HUES48 (cell line): ENCODE data around the gene EXOSC1.
"Not testable (repeated sequence)": the region's sequence is repeated elsewhere in the genome, so short reads cannot be mapped to it uniquely, and the experiment has no call there.

Experiments used
- H3K27ac ChIP-seq: one replicate; pipeline ENCODE4 v1.7.0; 2013; ENCODE audit warnings: low read depth, low read length, inconsistent platforms
- H3K27me3 ChIP-seq: 2 replicates; pipeline ENCODE4 v1.6.1; 2013; ENCODE audit warnings: mild to moderate bottlenecking, low read length; ENCODE audit not compliant: control insufficient read depth, insufficient read depth
- H3K36me3 ChIP-seq: 2 replicates; pipeline ENCODE4 v1.6.1; 2013; ENCODE audit warnings: low read length; ENCODE audit not compliant: control insufficient read depth, insufficient read depth
- H3K4me1 ChIP-seq: 2 replicates; pipeline ENCODE4 v1.6.1; 2013; ENCODE audit warnings: mild to moderate bottlenecking, low read length; ENCODE audit not compliant: control insufficient read depth, insufficient read depth
- H3K4me3 ChIP-seq: 2 replicates; pipeline ENCODE4 v1.5.1; 2013; ENCODE audit warnings: mild to moderate bottlenecking, low read depth, low read length
- H3K9ac ChIP-seq: 2 replicates; pipeline ENCODE4 v1.6.1; 2013; ENCODE audit warnings: mild to moderate bottlenecking, low read depth, low read length, moderate library complexity
- H3K9me3 ChIP-seq: 2 replicates; pipeline ENCODE4 v1.6.1; 2013; ENCODE audit warnings: low read length; ENCODE audit not compliant: control insufficient read depth, insufficient read depth

The EXOSC1 gene

DNA sequence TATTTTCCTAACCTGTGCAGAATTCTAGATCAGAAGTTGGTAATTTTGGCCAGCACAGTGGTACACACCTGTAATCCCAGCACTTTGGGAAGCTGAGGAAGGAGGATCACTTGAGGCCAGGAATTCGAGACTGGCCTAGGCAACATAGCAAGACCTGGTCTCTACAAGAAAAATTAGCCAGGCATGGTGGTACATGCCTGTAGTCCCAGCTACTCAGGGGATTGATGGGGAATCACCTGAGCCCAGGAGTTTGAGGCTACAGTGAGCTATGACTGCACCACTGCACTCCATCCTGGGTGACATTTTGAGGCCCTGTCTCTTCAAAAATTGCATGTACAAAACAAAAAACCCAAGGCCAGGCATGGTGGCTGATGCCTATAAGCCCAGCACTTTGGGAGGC, 11.2 kb downstream of the EXOSC1 start:
- peaks cover 86% of the 10 kb centered on the region for H3K36me3 ChIP-seq
- peak overlapping the region; percentile 0 for H3K27ac ChIP-seq
- H3K4me3 ChIP-seq, result no peak overlapping the region

GRCh38 chr10:97434055-97434454, 11.8 kb downstream of the EXOSC1 start:
- no peak overlapping the region for H3K9ac ChIP-seq
- H3K27me3 ChIP-seq, result no peaks in the 10 kb centered on the region
- H3K27ac ChIP-seq, result peak overlapping the region; percentile 0
- H3K9me3 ChIP-seq, result no peaks in the 10 kb centered on the region
- no peak overlapping the region for H3K4me3 ChIP-seq
- no peaks in the 10 kb centered on the region for H3K4me1 ChIP-seq
- peaks cover 86% of the 10 kb centered on the region for H3K36me3 ChIP-seq

More for the DNA sequence above, 11.2 kb downstream of the EXOSC1 start:
- H3K9ac ChIP-seq, result no peak overlapping the region
- no peaks in the 10 kb centered on the region for H3K9me3 ChIP-seq
- H3K4me1 ChIP-seq, result no peaks in the 10 kb centered on the region
- H3K27me3 ChIP-seq, result no peaks in the 10 kb centered on the region

DNA sequence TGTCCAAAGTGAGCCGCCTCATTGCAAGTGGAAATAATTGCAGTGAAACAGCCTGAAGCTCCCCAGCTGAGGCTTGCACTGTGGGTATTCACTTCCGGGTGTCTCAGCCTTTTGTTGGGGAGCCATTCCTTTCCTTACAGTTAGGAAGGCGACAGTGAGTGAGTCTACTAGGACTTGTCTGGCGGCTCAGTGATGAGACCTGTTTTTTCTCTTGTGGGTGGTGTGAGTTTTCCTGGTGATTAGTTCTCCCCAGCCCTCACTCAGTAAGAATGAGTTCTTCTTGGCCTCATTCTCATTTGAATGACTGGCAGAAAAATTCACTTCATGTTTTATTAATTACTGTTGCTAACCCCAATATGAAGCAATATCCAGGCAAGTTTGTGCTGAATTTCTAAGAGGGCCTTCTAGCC, 17.2 kb downstream of the EXOSC1 start:
- Histone ChIP-seq H3K27ac (peak overlapping the region; percentile 94), H3K4me1 (peaks cover 10% of the 10 kb centered on the region), H3K4me3 (peak overlapping the region; percentile 95), H3K36me3 (peaks cover 56% of the 10 kb centered on the region), H3K9me3 (no peaks in the 10 kb centered on the region), H3K27me3 (no peaks in the 10 kb centered on the region), H3K9ac (peak overlapping the region; percentile 94)

DNA sequence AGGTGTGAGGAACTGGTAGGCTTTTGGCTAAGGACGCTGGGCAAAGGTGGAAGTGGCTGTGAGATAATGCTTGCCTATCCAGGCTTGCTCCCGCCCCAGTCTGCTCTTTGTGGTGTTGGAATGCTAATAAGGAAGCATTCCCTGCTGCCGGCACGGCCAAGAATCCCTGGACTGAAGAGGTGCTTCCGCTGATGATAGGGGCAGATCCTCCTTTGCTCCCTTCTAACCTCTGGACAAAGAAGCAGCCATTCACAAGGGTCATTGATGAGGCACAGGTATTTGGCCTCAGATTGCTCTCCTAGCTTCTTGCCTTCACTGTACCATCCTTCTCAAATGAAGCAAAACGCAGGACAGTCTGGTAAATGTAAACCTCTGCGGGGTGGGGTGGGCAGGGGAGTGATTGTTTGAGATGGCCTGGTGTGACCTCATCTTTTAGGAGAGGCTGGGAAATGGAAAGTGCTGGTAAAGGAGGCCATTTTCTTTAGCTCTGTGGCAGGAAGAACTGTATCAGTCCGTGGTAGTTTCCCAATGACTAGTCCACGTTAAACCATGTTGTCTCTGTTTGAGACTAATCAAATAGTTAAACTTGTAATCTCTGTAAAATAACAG, 18.1 kb downstream of the EXOSC1 start:
- peaks cover 10% of the 10 kb centered on the region for H3K4me1 ChIP-seq
- peak overlapping the region; percentile 94 for H3K9ac ChIP-seq
- peak overlapping the region; percentile 95 for H3K4me3 ChIP-seq
- H3K36me3 ChIP-seq, result peaks cover 51% of the 10 kb centered on the region
- no peaks in the 10 kb centered on the region for H3K9me3 ChIP-seq
- peak overlapping the region; percentile 94 for H3K27ac ChIP-seq
- no peaks in the 10 kb centered on the region for H3K27me3 ChIP-seq

DNA sequence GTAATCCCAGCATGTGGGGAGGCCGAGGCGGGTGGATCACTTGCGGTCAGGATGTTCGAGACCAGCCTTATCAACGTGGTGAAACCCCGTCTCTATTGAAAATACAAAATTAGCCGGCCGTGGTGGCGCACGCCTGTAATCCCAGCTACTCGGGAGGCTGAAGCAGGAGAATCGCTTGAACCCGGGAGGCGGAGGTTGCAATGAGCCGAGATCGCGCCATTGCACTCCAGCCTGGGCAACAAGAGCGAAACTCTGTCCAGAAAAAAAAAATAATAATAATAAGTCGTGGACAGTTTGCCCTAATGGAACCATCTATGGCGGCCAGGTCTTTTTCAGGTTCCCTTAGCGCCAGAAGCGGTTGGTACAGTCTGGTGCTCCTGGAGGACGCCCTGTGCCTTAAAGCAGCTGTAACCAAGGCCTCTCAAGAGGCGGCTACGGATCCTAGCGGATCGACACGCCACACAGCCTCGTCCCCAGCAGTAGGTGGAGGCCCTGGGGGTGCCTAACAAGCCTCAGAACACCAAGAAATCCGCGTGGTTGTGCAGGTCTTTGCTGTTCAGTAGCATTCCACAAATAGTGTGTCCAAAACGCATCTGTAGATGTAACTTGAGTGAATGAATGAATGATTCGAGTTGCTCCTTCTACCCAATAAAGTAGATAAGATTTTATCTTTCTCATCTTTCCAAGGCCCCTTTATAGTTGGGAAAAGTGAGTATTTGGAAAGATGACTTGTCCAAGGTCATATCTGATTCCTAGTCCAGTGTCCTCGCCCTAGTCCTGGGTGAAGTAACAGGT, 18.8 kb downstream of the EXOSC1 start:
- peak overlapping the region; percentile 95 for H3K4me3 ChIP-seq
- no peaks in the 10 kb centered on the region for H3K9me3 ChIP-seq
- peaks cover 10% of the 10 kb centered on the region for H3K4me1 ChIP-seq
- peaks cover 48% of the 10 kb centered on the region for H3K36me3 ChIP-seq
- peak overlapping the region; percentile 94 for H3K9ac ChIP-seq
- peak overlapping the region; percentile 94 for H3K27ac ChIP-seq
- H3K27me3 ChIP-seq, result no peaks in the 10 kb centered on the region

DNA sequence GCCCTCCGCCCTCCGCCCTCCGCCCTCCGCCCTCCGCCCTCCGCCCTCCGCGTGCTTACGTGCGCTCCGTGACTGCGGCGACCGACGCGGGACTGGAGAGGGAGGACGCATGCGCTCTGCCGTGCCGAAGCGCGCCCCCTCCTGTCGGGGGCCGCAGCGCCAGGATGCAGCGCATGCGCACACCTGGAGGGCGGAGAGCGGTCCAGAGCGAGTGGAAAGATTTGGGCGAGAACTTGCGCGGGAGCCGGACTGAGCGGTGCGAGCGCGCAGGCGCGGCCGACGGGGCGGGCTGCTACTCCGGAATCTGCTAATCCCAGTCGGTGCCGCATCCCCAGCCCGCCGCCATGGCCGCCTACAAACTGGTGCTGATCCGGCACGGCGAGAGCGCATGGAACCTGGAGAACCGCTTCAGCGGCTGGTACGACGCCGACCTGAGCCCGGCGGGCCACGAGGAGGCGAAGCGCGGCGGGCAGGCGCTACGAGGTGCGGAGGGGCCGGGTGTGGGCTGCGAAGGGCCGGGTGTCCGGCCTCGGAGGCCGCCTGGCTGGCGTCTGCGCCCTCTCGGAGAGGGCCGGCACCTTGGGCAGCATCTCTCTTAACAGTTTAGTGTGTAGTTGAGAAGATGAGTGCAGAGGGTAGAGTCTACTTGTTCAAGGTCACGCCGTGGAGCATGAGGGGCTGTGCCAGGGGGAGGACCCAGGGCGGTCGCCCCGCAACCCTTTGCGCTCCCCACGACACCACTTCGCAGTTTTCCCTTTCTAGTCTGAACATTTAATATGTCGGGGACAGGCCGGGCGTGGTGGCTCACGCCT, 19.6 kb downstream of the EXOSC1 start, which contains the start of gene PGAM1:
PGAM1 (plus strand) TSS at position 228 of the 812 bp plus-strand sequence; CDS start at position 345, 117 bp downstream.
- Histone ChIP-seq H3K4me1 (peaks cover 10% of the 10 kb centered on the region), H3K4me3 (peak within 1 kb of the TSS; percentile 97), H3K27ac (peak within 1 kb of the TSS; percentile 94), H3K27me3 (no peaks in the 10 kb centered on the region), H3K36me3 (peaks cover 40% of the 10 kb centered on the region), H3K9ac (peak within 1 kb of the TSS; percentile 94), H3K9me3 (no peaks in the 10 kb centered on the region)

DNA sequence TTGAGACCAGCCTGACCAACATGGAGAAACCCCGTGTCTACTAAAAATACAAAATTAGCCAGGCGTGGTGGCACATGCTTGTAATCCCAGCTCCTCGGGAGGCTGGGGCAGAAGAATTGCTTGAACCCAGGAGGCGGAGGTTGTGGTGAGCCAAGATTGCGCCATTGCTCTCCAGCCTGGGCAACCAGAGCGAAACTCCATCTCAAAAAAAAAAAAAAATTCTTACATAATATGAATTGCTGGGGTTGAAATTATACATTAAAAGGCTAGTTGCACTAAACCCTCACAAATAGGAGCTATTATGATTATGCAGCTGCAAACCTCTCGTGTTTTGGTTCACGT, 22.1 kb downstream of the EXOSC1 start:
- H3K27ac ChIP-seq, H3K9me3 ChIP-seq, H3K27me3 ChIP-seq, H3K4me3 ChIP-seq, H3K9ac ChIP-seq: not testable (repeated sequence)
- Histone ChIP-seq H3K36me3 (peaks cover 17% of the 10 kb centered on the region), H3K4me1 (peaks cover 14% of the 10 kb centered on the region)

DNA sequence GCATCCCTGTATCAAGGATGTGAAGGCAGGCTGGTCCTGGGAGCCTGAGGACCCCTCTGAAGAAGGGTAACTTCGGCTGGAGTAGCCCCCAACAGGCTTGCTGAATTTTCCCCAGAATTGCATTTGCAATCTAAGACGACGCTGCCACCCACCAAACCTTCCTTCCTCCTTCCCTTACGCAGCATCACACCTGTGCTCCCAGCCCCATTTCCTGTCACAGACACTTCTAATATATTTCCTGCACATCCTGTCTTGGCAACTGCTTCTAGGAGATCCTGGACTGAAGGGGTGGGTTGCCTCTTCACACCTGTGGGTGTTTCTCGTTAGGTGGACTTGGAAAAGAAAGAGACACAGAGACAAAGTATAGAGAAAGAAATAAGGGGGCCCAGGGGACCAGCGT, 29.2 kb downstream of the EXOSC1 start:
- H3K27me3 ChIP-seq, result no peaks in the 10 kb centered on the region
- H3K9ac ChIP-seq, result no peak overlapping the region
- no peak overlapping the region for H3K27ac ChIP-seq
- no peaks in the 10 kb centered on the region for H3K36me3 ChIP-seq
- H3K4me3 ChIP-seq, result no peak overlapping the region
- H3K4me1 ChIP-seq, result peaks cover 9% of the 10 kb centered on the region; the same call in 1 of the 2 replicates
- no peaks in the 10 kb centered on the region for H3K9me3 ChIP-seq

DNA sequence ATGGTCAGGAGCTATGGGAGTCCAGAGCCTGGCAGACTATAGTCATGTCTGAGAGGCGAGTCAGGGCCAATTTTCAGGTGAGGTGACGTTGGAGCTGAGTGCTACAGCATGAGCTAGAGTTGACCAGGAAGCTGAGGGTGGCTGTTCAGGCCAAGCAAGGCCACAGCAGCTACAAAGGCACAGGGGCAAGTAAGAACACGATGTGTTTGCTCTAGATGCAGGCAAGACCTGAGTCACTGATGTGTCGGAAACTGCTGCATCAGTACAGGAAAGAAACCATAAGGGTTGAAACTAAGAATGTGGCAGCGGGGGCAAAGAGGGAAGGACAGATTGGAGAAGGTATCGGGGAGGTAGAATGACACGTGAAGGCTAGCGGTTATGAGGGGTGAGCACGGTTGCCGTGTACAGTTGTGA, 32.9 kb downstream of the EXOSC1 start:
- Histone ChIP-seq H3K9me3 (no peaks in the 10 kb centered on the region), H3K36me3 (no peaks in the 10 kb centered on the region), H3K4me1 (no peaks in the 10 kb centered on the region), H3K4me3 (no peak overlapping the region), H3K9ac (no peak overlapping the region), H3K27me3 (no peaks in the 10 kb centered on the region), H3K27ac (no peak overlapping the region)

- Histone ChIP-seq H3K4me3 (no peak overlapping the region), H3K36me3 (no peaks in the 10 kb centered on the region), H3K27ac (no peak overlapping the region), H3K9me3 (no peaks in the 10 kb centered on the region), H3K27me3 (no peaks in the 10 kb centered on the region), H3K9ac (no peak overlapping the region), H3K4me1 (no peaks in the 10 kb centered on the region)
These were observed 34.4 kb downstream of the EXOSC1 start for GRCh38 chr10:97411406-97411805.
